ENCODE measurements around the gene PLP1.

DNA sequence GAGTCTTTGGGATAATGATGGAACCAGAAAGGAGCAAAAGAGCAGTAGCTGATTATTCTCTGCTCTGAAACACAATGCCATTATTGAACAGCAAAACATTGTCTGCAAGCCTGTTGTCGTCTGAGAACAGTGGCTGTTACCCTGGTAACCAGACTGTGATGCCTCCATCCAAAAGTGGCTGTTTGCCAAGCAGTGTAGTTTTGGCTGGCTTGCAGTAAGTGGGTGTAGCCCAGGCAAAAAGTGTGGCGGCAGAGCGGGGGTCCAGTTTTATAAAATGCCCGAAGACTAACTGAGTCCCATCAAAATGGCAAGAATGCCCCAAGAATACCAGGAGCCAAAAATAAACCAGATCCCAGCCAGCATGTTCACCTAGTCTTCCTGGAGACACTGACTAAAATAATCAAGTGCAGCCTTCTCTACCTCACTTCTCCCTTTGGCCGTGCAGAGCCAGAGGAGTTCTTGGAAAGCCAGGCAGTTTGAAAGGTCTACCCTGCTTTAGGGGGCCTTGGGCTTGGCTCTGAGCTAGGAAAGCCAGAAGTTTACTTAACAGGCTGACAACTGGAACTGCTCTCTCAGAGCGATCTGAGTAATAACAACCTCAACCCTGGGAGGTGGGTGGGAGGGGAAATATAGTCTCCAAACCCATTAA lies 2.6 kb downstream of the PLP1 start:
- TF ChIP-seq, protein P1, sequence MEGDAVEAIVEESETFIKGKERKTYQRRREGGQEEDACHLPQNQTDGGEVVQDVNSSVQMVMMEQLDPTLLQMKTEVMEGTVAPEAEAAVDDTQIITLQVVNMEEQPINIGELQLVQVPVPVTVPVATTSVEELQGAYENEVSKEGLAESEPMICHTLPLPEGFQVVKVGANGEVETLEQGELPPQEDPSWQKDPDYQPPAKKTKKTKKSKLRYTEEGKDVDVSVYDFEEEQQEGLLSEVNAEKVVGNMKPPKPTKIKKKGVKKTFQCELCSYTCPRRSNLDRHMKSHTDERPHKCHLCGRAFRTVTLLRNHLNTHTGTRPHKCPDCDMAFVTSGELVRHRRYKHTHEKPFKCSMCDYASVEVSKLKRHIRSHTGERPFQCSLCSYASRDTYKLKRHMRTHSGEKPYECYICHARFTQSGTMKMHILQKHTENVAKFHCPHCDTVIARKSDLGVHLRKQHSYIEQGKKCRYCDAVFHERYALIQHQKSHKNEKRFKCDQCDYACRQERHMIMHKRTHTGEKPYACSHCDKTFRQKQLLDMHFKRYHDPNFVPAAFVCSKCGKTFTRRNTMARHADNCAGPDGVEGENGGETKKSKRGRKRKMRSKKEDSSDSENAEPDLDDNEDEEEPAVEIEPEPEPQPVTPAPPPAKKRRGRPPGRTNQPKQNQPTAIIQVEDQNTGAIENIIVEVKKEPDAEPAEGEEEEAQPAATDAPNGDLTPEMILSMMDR (IDR thresholded peaks at IDR 0.05), result no peak
- TF ChIP-seq POLR2A (IDR thresholded peaks at IDR 0.05), result no peak
